OCI-LY1 (cell line): Measurements from ENCODE around the gene ATAT1.

Source experiments
- H2AFZ ChIP-seq: fragments of 200-600 bp; sonication (generic), shearing (Covaris generic); 2 replicates; pipeline ENCODE4 v1.6.0; 2014; ENCODE audit warnings: antibody characterized with exemption, mild to moderate bottlenecking, low read length
- H3F3A ChIP-seq: fragments of 200-600 bp; sonication (generic), shearing (Covaris generic); 2 replicates; pipeline ENCODE4 v1.6.0; 2014; ENCODE audit warnings: mild to moderate bottlenecking, antibody characterized with exemption, low read length, moderate library complexity; ENCODE audit not compliant: insufficient read depth
- H3K27ac ChIP-seq: fragments of 200-600 bp; sonication (generic); 2 replicates; pipeline ENCODE4 v1.5.1; 2014; ENCODE audit warnings: low read length, mixed run types, mild to moderate bottlenecking, low read depth; ENCODE audit not compliant: poor library complexity, severe bottlenecking
- H3K27me3 ChIP-seq: fragments of 200-600 bp; sonication (generic); 2 replicates; pipeline ENCODE4 v1.6.0; 2014; ENCODE audit warnings: antibody characterized with exemption, mild to moderate bottlenecking, low read length, moderate library complexity; ENCODE audit not compliant: insufficient read depth
- H3K36me3 ChIP-seq: fragments of 200-600 bp; sonication (generic); 2 replicates; pipeline ENCODE4 v1.6.1; 2014; ENCODE audit warnings: mild to moderate bottlenecking, antibody characterized with exemption, low read length, moderate library complexity, mixed read lengths; ENCODE audit not compliant: insufficient read depth
- H3K4me1 ChIP-seq: fragments of 200-600 bp; sonication (generic); 2 replicates; pipeline ENCODE4 v1.5.1; 2014; ENCODE audit warnings: mild to moderate bottlenecking, low read length, moderate library complexity; ENCODE audit not compliant: insufficient read depth, severe bottlenecking
- H3K4me2 ChIP-seq: fragments of 200-600 bp; sonication (generic), shearing (Covaris generic); 2 replicates; pipeline ENCODE4 v1.6.1; 2014; ENCODE audit warnings: low read length
- H3K4me3 ChIP-seq: fragments of 200-600 bp; sonication (generic); 2 replicates; pipeline ENCODE4 v1.5.1; 2014; ENCODE audit warnings: low read length, low read depth, mild to moderate bottlenecking, mixed read lengths; ENCODE audit not compliant: poor library complexity, severe bottlenecking
- H3K79me2 ChIP-seq: fragments of 200-600 bp; shearing (Covaris generic); 2 replicates; pipeline ENCODE4 v1.6.1; 2016; ENCODE audit warnings: mixed run types, low read length, mixed read lengths; ENCODE audit not compliant: insufficient read depth
- H3K9ac ChIP-seq: fragments of 200-600 bp; sonication (generic), shearing (Covaris generic); 2 replicates; pipeline ENCODE4 v1.6.1; 2014; ENCODE audit warnings: mild to moderate bottlenecking, low read length, mixed read lengths
- H3K9me2 ChIP-seq: fragments of 200-600 bp; sonication (generic), shearing (Covaris generic); 2 replicates; pipeline ENCODE4 v1.6.1; 2014; ENCODE audit warnings: low read depth, mild to moderate bottlenecking, low read length, mixed read lengths
- H3K9me3 ChIP-seq: fragments of 200-600 bp; shearing (Covaris generic); 2 replicates; pipeline ENCODE4 v1.6.1; 2014; ENCODE audit warnings: low read length, mixed read lengths
- H4K20me1 ChIP-seq: fragments of 200-600 bp; sonication (generic), shearing (Covaris generic); 2 replicates; pipeline ENCODE4 v1.6.0; 2016; ENCODE audit warnings: mild to moderate bottlenecking, low read length; ENCODE audit not compliant: insufficient read depth
- CTCF ChIP-seq: fragments of 200-600 bp; sonication (generic), shearing (Covaris generic); IDR thresholded peaks from 2 replicates; pipeline ENCODE4 v1.5.1; 2017; ENCODE audit warnings: mild to moderate bottlenecking, antibody characterized with exemption, low read length, moderate library complexity, mixed read lengths
- EZH2 ChIP-seq: fragments of 200-600 bp; sonication (generic), shearing (Covaris generic); IDR thresholded peaks from 2 replicates; pipeline ENCODE4 v1.8.0; 2017; ENCODE audit warnings: borderline replicate concordance, mixed run types, mild to moderate bottlenecking, antibody characterized with exemption, low read length, moderate library complexity, mixed read lengths

Gene ATAT1

DNA sequence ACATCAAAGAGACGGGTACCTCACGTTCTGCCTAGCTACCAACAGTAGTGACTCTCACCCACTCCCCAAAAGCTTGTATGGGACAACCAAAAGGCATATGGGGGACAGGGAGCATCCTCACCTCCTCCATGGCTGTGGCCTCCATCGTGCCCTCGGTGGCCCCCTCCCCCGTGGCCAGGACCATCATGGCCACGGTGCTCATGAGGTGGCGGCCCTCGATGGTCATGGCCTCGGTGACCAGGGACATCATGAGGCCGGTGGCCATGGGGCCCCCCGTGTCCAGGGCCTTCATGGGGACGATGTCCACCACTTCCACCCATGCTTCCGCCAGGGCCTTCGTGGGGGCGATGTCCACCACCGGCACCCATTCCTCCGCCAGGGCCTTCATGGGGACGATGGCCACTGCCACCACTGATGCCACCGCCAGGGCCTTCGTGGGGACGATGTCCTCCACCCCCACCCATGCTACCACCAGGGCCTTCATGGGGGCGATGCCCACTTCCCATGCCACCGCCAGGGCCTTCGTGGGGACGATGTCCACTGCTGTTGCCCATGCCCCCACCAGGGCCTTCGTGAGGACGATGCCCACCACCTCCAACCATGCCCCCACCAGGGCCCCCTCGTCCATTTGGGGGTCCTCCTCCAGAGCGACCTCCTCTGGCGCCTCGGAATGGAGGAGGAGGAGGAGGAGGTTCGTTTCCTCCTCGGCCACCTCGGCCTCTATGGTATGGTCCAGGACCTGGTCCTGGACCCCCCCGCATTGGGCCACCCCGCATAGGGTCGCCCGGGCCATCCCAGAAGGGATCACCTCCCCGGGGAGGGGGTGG, 24.6 kb upstream of the ATAT1 start:
- Histone ChIP-seq H3K9ac (no peak overlapping the region), H3K4me1 (no peaks in the 10 kb centered on the region), H4K20me1 (no peaks in the 10 kb centered on the region), H3K9me3 (no peaks in the 10 kb centered on the region), H3K36me3 (peaks cover 77% of the 10 kb centered on the region), H3K79me2 (no peaks in the 10 kb centered on the region), H3F3A (peaks cover 19% of the 10 kb centered on the region), H3K27me3 (no peaks in the 10 kb centered on the region), H3K9me2 (no peaks in the 10 kb centered on the region), H3K27ac (no peak overlapping the region), H3K4me3 (no peak overlapping the region), H2AFZ (no peak overlapping the region), H3K4me2 (no peak overlapping the region)
- TF ChIP-seq CTCF (no peak), EZH2 (no peak)

GRCh38 chr6:30603961-30604360, 22.7 kb upstream of the ATAT1 start:
- Histone ChIP-seq H3K9me3 (no peaks in the 10 kb centered on the region), H3K9ac (no peak overlapping the region), H3K4me3 (no peak overlapping the region), H3K4me2 (no peak overlapping the region), H3F3A (peaks cover 17% of the 10 kb centered on the region), H2AFZ (no peak overlapping the region), H3K36me3 (peaks cover 96% of the 10 kb centered on the region), H3K27me3 (no peaks in the 10 kb centered on the region), H3K4me1 (no peaks in the 10 kb centered on the region), H3K79me2 (no peaks in the 10 kb centered on the region), H4K20me1 (no peaks in the 10 kb centered on the region), H3K27ac (no peak overlapping the region), H3K9me2 (no peaks in the 10 kb centered on the region)
- TF ChIP-seq CTCF = no peak
- TF ChIP-seq EZH2 = no peak

DNA sequence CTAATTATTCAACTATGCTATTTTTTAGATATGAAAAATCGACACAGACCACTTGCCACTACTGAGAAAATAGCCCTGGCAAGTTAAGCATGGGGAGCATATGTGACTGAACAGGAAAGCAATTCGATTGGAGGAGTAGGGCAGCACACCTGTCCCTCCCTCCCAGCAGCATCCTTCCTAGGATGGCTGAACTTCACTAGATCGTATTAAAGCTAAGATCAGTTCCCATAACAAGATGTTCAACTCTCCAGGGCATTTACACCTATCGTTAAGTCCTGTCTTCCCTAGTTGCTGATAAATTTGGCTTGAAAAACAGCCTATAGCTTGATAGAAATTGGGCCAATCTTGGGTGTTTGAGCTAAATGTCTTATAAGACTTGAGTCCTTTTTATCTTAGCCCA, 16.6 kb upstream of the ATAT1 start:
- Histone ChIP-seq H3K9ac (no peak overlapping the region), H4K20me1 (no peaks in the 10 kb centered on the region), H2AFZ (no peak overlapping the region), H3K27me3 (no peaks in the 10 kb centered on the region), H3K9me3 (no peaks in the 10 kb centered on the region), H3K27ac (no peak overlapping the region), H3K36me3 (peaks cover 96% of the 10 kb centered on the region), H3K4me1 (peaks cover 34% of the 10 kb centered on the region), H3K79me2 (peaks cover 14% of the 10 kb centered on the region), H3K9me2 (no peaks in the 10 kb centered on the region), H3F3A (0 out of 2 replicates have a peak, but pooled peaks cover under 1% of the 10 kb centered on the region), H3K4me2 (no peak overlapping the region), H3K4me3 (no peak overlapping the region)
- TF ChIP-seq CTCF (no peak), EZH2 (no peak)
